Stimulated activated CD4-positive, alpha-beta T cell treated with anti-CD3 and anti-CD28 coated beads, Interleukin-2, amount 100 ng/mL, for 24 hours (primary cell): ENCODE data around the gene AFG3L2.

ENCODE experiments used
- DNase-seq, 2 donors: peaks; one replicate each; pipeline ENCODE4 v3.0.0-alpha.2; 2020

The AFG3L2 gene

DNA sequence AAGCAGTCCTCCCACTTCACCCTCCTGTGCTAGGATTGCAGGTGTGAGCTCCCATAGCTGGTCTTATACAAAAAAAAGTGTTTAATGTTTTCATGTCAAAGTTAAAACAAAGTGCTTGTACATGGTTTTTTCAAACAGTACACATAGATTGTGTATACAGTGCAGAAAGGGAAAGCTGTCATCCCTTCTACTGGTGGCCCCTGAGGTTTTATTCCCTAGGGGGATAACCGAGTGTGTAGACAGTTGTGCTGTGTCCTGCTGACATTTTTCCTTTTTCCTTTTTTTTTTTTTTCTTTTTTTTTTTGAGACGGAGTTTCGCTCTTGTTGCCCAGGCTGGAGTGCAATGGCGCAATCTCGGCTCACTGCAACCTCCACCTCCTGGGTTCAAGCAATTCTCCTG, 58.2 kb downstream of the AFG3L2 start:
- no peak for DNase-seq

DNA sequence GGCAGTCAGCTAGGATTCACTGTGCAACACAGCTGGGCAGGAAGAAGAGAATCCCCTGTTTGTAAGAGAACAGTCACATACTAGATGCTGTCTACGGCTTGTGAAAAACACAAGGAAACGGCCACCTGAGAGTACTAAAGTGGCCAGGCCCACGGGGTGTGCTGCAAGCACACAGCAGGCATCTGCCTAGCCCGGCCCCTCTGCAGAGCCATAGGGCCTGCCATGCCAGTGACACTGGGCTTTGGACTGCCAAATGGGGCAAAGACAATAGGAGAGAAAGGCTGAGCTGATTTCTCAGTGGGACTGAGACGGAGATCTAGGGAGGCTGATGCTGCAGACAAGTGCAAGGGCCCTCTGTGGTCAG, 58.7 kb downstream of the AFG3L2 start:
- DNase-seq: no peak

GRCh38 chr18:12317664-12318333, 59.2 kb downstream of the AFG3L2 start:
- no peak for DNase-seq

- no peak for DNase-seq
Measured at GRCh38 chr18:12315911-12316310, 61.1 kb downstream of the AFG3L2 start.

DNA sequence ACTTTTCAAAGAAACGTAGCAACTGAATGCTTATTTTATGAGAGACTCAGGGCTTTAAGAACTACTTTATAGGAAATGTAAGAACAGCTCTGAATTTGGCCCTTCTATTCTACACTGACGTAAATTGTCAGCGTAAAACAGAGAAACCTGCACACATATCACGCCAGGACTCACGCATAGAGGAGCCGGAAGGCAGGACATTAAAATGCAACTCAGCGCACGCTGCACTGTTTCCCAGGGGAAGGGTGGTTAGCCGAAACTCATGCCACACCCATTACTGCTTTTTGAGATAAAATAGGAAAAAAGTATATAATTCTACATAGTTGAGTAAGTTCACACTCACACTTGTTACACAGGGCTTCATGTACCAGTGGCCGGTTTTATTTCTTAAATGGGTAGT, 61.5 kb downstream of the AFG3L2 start:
- DNase-seq: no peak

DNA sequence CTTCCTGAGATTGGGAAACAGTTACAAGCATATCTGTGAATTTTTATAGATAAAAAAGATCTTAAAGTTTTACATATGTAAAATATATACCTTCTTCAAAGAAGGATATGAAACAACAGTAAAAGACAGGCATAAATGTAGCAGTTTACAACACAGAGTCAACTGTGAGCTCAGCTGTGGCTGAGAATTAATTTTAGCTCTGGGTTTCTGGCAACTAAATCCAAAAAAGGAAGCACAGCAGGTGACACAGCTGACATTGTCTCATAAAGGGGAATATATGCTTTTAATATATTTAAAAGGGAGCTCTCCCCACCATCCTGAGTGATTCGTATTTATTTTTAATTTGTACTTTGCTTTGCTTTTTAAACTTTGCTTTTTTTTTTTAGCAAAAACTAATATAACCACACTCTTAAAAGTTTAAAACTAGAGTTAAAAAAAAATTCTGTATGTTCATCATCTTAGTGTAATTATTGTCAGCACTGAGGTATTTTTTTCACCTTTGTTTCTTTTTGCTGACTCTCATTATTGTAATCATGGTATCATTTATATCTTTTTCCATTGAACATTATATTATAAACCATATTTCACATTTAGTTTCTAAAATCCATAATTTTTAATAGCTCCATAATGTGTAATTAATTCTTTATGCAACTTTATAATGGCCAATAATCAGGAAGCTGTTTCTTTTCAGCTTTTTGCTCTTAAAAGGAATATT, 62.3 kb downstream of the AFG3L2 start:
- no peak for DNase-seq

DNA sequence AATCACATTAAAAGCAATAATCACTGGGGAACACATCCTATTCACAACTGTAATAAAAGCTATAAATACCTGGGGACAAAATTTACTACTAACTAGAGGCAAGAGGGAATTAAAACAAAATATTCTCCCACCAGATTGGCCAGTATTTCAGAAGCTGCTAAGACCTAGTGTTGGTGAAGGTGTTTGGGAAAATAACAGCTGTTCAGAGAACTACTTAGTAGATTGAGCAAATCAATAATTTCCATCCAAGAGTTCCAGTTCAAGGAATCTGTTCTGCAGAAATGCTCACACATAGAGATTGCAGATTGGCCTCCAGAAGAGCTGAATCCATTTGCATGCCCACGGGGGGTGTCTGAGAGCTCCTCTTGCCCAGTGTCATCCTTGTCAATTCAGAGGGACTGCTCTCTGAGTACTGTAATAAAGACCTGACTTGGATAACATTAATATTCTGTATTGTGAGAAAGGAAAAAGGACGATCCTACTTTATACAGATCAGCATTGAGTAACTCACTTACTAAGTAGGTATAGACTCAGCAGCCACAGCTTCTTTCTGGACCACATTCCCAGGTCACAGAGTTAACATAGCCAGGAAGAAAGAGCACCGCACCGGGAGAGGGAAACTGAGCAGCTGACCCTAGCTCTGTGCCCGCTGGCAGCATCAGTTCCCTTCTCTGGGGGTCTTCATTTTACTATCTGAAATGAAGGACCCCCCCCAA, 63.3 kb downstream of the AFG3L2 start:
- no peak for DNase-seq

DNA sequence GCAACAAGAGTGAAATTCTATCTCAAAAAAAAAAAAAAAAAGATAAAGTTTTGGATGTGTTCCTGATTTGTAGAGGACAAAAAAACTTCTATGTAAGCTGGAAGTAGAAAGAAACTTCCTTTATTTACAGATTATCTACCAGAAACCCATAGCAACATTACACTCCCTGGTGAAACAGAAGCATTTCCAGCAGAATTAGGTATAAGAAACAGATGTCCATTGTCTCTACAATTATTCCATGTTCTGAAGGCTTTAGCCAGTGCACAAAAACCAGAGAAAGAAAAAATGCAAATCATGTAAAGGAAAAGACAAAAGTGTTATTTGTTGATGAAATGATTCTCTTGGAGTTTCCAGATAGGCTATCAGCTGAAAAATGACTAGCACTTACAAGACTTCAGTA, 64.1 kb downstream of the AFG3L2 start:
- no peak for DNase-seq

DNA sequence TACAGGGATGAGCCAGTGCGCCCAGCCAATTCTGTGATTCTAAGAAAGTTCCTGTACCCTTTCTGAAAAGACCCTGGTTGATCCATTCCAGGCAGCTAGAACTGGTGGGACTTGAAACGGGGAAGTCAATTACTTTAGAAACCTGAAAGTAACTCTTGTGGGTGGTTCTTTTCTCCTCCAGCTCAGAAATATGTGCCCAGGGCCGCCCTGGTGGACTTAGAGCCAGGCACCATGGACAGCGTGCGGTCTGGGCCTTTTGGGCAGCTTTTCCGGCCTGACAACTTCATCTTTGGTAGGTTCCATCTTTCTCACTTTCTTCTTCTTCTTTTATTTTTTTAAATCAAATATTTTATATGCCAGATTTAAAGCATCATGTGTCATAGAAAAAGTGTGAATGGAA, 66.3 kb downstream of the AFG3L2 start:
- no peak for DNase-seq

GRCh38 chr18:12309683-12310198, 67.3 kb downstream of the AFG3L2 start:
- DNase-seq: no peak

GRCh38 chr18:12308386-12309100, 68.5 kb downstream of the AFG3L2 start:
- peak; percentile 23 to 45 for DNase-seq

DNA sequence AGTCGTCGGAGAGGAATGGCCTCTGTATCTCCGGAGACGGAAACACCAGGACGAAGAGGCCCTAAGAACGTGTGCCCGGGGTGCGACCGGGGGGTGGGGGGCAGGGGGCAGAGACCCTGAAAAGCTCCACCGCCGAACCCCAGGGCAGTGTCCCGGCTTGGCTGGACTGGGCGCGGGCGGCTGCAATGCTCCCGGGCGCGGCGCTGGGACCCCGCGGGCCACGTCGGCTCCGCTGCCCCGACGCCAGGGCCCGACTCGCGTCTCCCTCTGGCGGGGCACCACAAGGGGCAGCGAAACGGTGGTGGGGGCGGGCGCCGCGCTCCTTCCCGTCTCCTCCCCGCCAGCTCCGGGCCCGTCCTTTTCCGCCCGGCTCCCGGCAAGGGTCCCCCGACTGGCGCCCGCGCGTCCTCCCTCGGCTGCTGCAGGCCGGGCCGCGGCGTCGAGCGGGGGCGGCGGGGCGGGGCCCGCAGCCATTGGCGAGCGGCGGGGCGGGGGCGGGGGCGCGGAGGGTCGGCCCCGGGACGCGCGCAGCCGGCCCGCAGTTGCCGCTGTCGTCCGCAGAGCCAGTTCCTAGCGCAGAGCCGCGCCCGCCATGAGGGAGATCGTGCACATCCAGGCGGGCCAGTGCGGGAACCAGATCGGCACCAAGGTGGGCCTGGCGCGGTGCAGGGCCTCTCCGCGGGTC, 69.2 kb downstream of the AFG3L2 start, which contains the start of gene TUBB6:
Gene TUBB6, plus strand, starts transcription at position 541 of the 685 bp plus-strand sequence. Its CDS starts 52 bp downstream, at position 593.
- DNase-seq: peak; percentile 21 to 53

- peak in 1 of 2 donors; percentile 12 for DNase-seq
Measured at GRCh38 chr18:12306752-12307700, 70.0 kb downstream of the AFG3L2 start.

- DNase-seq: no peak
Measured at GRCh38 chr18:12305930-12306629, 70.9 kb downstream of the AFG3L2 start.

DNA sequence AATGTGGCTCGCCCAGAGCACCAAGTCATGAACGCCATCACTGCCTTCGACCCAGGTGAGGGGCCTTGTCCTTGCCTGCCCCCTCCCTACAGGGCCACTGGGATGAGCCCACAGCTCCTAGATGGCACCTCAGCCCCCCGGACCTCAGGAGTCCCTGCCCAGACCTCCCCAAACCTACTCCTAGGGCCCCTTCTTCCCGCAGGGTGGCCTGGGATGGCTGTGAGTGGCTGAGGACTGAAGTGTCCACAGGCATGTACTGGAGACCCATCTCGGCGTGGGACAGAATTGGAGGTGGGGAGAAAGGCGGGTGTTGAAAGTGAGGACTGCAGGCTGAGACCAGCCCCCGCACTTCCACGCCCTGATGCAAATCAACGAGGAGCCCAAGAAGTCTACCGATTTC, 71.8 kb downstream of the AFG3L2 start:
- DNase-seq: no peak

DNA sequence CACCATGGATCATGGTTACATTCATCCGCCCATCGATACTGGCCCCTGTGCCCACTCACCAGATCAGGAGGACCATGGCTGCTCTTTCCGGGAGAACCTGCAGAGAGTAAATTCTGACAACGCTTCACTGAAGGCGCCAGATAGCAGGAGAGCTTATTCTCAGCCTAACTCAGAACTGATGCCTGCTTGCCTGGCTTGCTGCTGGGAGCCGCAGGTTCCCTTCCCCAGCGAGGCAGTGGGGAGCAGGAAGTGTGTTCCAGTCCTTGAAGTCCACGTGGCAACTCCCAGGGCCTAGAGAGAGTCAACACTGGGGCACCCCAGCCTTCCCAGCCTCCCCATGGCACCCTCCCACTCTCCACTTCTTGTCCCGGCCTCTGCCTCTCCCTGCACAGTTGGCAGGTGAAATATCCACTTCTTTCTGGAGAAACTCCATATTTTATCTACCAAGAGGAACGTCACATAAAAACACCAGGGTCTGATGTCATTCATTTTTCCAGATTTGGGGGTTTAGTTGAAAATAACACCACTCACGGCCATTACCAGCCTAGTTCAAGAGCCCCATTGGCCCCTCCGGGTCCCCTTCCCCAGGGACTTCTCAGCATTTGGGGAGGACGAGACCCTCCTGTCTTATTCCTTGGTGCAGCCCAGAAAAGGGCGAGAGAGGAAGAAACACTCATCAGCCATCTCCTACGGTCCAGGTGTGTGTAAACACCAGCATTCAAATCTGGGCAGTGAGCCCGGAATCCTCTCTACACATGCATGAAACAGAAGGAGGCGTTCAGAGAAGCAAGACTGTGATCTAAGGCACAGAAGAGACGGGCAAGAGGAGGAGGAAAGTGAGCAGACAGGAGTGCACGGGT, 72.4 kb downstream of the AFG3L2 start:
- DNase-seq: no peak

GRCh38 chr18:12302391-12303147, 74.5 kb downstream of the AFG3L2 start:
- no peak for DNase-seq

GRCh38 chr18:12301263-12302005, 75.6 kb downstream of the AFG3L2 start:
- no peak for DNase-seq
